Measurements from ENCODE around the gene ERG.

The ERG gene

DNA sequence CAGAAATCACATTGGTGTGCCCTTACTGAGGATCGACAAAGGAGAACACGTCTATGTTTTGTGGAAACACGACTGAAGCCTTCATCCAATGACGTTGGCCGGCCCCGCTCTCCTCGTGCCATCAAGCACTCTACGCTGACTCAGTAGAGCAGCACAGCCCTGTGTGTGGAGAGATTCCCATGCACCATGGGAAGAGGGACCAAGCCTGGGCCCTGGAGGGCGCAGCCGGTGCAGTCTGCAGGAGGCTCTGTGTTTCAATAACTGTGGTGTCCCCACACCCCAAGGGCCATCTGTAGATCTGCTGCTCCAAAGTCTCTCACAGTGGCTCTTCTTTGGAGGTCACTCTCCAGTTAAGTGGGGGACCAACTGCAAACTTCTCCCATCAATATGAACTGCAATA, 144.0 kb downstream of the ERG start:
- Histone ChIP-seq H3K4me2 (ENCODE audit: low read depth, low read length, poor library complexity, severe bottlenecking) (no peak overlapping the region), H3K79me2 (ENCODE audit: insufficient read depth, low read length) (no peaks in the 10 kb centered on the region), H3K9ac (ENCODE audit: low read depth, low read length, poor library complexity, severe bottlenecking) (no peak overlapping the region), H3K27me3 (ENCODE audit: insufficient read depth, low read length, poor library complexity, severe bottlenecking) (no peaks in the 10 kb centered on the region), H3K4me1 (ENCODE audit: insufficient read depth, low read length, poor library complexity, severe bottlenecking) (peaks cover 9% of the 10 kb centered on the region), H4K20me1 (ENCODE audit: insufficient read depth, low read length, poor library complexity, severe bottlenecking) (no peaks in the 10 kb centered on the region), H3K36me3 (ENCODE audit: insufficient read depth, low read length) (no peaks in the 10 kb centered on the region), H3K9me3 (ENCODE audit: insufficient read depth, low read depth, low read length) (no peaks in the 10 kb centered on the region), H2AFZ (ENCODE audit: low read length) (no peak overlapping the region), H3K9me2 (replicated peaks; ENCODE audit: low read depth, low read length) (no peaks in the 10 kb centered on the region), H3K4me3 (ENCODE audit: low read length, poor library complexity, severe bottlenecking) (no peak overlapping the region), H3F3A (ENCODE audit: low read depth) (no peaks in the 10 kb centered on the region)
- TF ChIP-seq, protein P1, sequence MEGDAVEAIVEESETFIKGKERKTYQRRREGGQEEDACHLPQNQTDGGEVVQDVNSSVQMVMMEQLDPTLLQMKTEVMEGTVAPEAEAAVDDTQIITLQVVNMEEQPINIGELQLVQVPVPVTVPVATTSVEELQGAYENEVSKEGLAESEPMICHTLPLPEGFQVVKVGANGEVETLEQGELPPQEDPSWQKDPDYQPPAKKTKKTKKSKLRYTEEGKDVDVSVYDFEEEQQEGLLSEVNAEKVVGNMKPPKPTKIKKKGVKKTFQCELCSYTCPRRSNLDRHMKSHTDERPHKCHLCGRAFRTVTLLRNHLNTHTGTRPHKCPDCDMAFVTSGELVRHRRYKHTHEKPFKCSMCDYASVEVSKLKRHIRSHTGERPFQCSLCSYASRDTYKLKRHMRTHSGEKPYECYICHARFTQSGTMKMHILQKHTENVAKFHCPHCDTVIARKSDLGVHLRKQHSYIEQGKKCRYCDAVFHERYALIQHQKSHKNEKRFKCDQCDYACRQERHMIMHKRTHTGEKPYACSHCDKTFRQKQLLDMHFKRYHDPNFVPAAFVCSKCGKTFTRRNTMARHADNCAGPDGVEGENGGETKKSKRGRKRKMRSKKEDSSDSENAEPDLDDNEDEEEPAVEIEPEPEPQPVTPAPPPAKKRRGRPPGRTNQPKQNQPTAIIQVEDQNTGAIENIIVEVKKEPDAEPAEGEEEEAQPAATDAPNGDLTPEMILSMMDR (conservative IDR thresholded peaks at IDR 0.05; ENCODE audit: low read length) = no peak
- no peak for TF ChIP-seq EZH2phosphoT487 (IDR thresholded peaks at IDR 0.05; ENCODE audit: borderline replicate concordance)

DNA sequence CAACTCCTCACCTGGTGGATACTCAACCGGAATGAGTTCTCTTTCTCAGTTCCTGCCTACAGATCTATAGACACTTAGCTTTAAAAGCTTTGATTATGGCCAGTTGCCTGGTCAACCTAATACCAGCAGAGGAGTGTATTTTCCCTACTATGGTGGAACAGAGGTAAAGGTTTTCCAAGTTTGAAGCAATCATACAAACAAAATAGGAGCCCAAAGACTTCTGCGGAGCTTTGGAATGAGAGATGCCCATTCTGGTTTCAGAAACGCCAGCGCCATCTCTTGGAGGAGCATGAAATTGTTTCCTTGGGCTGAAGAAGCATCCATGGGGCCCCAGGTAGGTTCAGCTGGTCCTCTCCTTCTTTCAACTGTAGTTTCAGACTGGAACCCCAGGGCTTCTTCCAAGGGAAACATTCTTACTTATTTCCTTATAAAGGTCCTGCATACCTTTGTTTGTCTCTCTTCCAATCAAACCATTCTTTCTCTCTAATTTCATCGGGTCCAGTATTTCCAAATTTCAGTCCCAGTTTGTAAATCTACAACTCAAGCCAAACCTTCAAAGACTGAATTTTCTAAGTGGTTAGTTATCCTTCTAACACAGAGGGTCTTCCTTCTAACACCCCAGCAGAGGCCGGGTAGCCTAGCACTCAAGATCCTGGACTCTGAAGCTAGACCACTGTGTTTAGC, 145.6 kb downstream of the ERG start:
- no peak overlapping the region for H3K4me2 ChIP-seq (ENCODE audit: low read depth, low read length, poor library complexity, severe bottlenecking)

GRCh38 chr21:38351961-38352521, 146.2 kb downstream of the ERG start:
- H3K4me1 ChIP-seq (ENCODE audit: insufficient read depth, low read length, poor library complexity, severe bottlenecking) = peaks cover 9% of the 10 kb centered on the region

More for the DNA sequence above, 145.6 kb downstream of the ERG start:
- Histone ChIP-seq H3K27me3 (ENCODE audit: insufficient read depth, low read length, poor library complexity, severe bottlenecking) (no peaks in the 10 kb centered on the region), H2AFZ (ENCODE audit: low read length) (no peak overlapping the region), H4K20me1 (ENCODE audit: insufficient read depth, low read length, poor library complexity, severe bottlenecking) (no peaks in the 10 kb centered on the region), H3F3A (ENCODE audit: low read depth) (no peaks in the 10 kb centered on the region), H3K9me3 (ENCODE audit: insufficient read depth, low read depth, low read length) (no peaks in the 10 kb centered on the region), H3K4me1 (ENCODE audit: insufficient read depth, low read length, poor library complexity, severe bottlenecking) (peaks cover 9% of the 10 kb centered on the region), H3K9ac (ENCODE audit: low read depth, low read length, poor library complexity, severe bottlenecking) (no peak overlapping the region), H3K79me2 (ENCODE audit: insufficient read depth, low read length) (no peaks in the 10 kb centered on the region), H3K4me3 (ENCODE audit: low read length, poor library complexity, severe bottlenecking) (no peak overlapping the region), H3K36me3 (ENCODE audit: insufficient read depth, low read length) (no peaks in the 10 kb centered on the region), H3K9me2 (replicated peaks; ENCODE audit: low read depth, low read length) (no peaks in the 10 kb centered on the region)
- TF ChIP-seq, protein P1 (conservative IDR thresholded peaks at IDR 0.05; ENCODE audit: low read length) = peak; percentile 95
- no peak for TF ChIP-seq EZH2phosphoT487 (IDR thresholded peaks at IDR 0.05; ENCODE audit: borderline replicate concordance)

More at GRCh38 chr21:38351961-38352521, 146.2 kb downstream of the ERG start:
- H3K27me3 ChIP-seq (ENCODE audit: insufficient read depth, low read length, poor library complexity, severe bottlenecking) = no peaks in the 10 kb centered on the region
- H3K4me2 ChIP-seq (ENCODE audit: low read depth, low read length, poor library complexity, severe bottlenecking) = no peak overlapping the region
- no peaks in the 10 kb centered on the region for H4K20me1 ChIP-seq (ENCODE audit: insufficient read depth, low read length, poor library complexity, severe bottlenecking)
- H3K9ac ChIP-seq (ENCODE audit: low read depth, low read length, poor library complexity, severe bottlenecking) = no peak overlapping the region
- no peaks in the 10 kb centered on the region for H3K9me2 ChIP-seq (replicated peaks; ENCODE audit: low read depth, low read length)
- TF ChIP-seq EZH2phosphoT487 (IDR thresholded peaks at IDR 0.05; ENCODE audit: borderline replicate concordance) = no peak
- TF ChIP-seq, protein P1 (conservative IDR thresholded peaks at IDR 0.05; ENCODE audit: low read length) = no peak
- H3K79me2 ChIP-seq (ENCODE audit: insufficient read depth, low read length) = no peaks in the 10 kb centered on the region
- no peak overlapping the region for H3K4me3 ChIP-seq (ENCODE audit: low read length, poor library complexity, severe bottlenecking)
- H2AFZ ChIP-seq (ENCODE audit: low read length) = no peak overlapping the region
- no peaks in the 10 kb centered on the region for H3K36me3 ChIP-seq (ENCODE audit: insufficient read depth, low read length)
- H3F3A ChIP-seq (ENCODE audit: low read depth) = no peaks in the 10 kb centered on the region
- H3K9me3 ChIP-seq (ENCODE audit: insufficient read depth, low read depth, low read length) = no peaks in the 10 kb centered on the region
